NOMO-1 treated with dmso at 0.1 percent for 144 hours (cell line): ENCODE results near the gene TSC22D4.
"Not testable (repeated sequence)": the region's sequence is repeated elsewhere in the genome, so short reads cannot be mapped to it uniquely, and the experiment has no call there.

Experiments used
- DNase-seq: peaks from one replicate; lab custom pipeline; 2025; ENCODE audit not compliant: unreplicated experiment; lab: John Stamatoyannopoulos, UW

The TSC22D4 gene

GRCh38 chr7:100478958-100479660 is at the start of gene TSC22D4:
Gene TSC22D4, minus strand, starts transcription at chr7:100479214. Its CDS starts 1,176 bp downstream, at chr7:100478038.
- peak; percentile 100 for DNase-seq

- DNase-seq, result not testable (repeated sequence)
These were observed 49.3 kb upstream of the TSC22D4 start for GRCh38 chr7:100528108-100528866.

GRCh38 chr7:100523192-100523591 is 44.2 kb upstream of the TSC22D4 start:
- DNase-seq, result not testable (repeated sequence)

GRCh38 chr7:100521909-100522593 is 43.0 kb upstream of the TSC22D4 start:
- DNase-seq, result peak; percentile 57

- DNase-seq, result no peak
These were observed 42.1 kb upstream of the TSC22D4 start for GRCh38 chr7:100521076-100521475.

GRCh38 chr7:100520138-100520537 is 41.1 kb upstream of the TSC22D4 start:
- no peak for DNase-seq

- no peak for DNase-seq
These were observed 40.6 kb upstream of the TSC22D4 start for GRCh38 chr7:100519580-100519979.

- no peak for DNase-seq
These were observed 38.3 kb upstream of the TSC22D4 start for GRCh38 chr7:100517305-100517704.

GRCh38 chr7:100516135-100516812 is 37.3 kb upstream of the TSC22D4 start:
- DNase-seq, result no peak

GRCh38 chr7:100515072-100515532 is 36.1 kb upstream of the TSC22D4 start:
- DNase-seq, result no peak

GRCh38 chr7:100513212-100513810 is 34.3 kb upstream of the TSC22D4 start:
- no peak for DNase-seq

- no peak for DNase-seq
These were observed 31.6 kb upstream of the TSC22D4 start for GRCh38 chr7:100510437-100511239.

GRCh38 chr7:100509231-100509630 is 30.2 kb upstream of the TSC22D4 start:
- no peak for DNase-seq

GRCh38 chr7:100506356-100506923 is 27.4 kb upstream of the TSC22D4 start:
- DNase-seq, result no peak

GRCh38 chr7:100504887-100505611 is 26.0 kb upstream of the TSC22D4 start:
- DNase-seq, result no peak

GRCh38 chr7:100504031-100504430 is 25.0 kb upstream of the TSC22D4 start:
- not testable (repeated sequence) for DNase-seq

- not testable (repeated sequence) for DNase-seq
These were observed 21.7 kb upstream of the TSC22D4 start for GRCh38 chr7:100500743-100501142.

GRCh38 chr7:100496509-100496908 is 17.5 kb upstream of the TSC22D4 start:
- no peak for DNase-seq
